Astrocyte of the hippocampus (primary cell): ENCODE measurements around the gene GATAD2B.

ENCODE experiments used
- DNase-seq: peaks from one replicate; pipeline ENCODE4 v3.0.0; 2011; ENCODE audit warnings: low read depth, low spot score

Gene GATAD2B

DNA sequence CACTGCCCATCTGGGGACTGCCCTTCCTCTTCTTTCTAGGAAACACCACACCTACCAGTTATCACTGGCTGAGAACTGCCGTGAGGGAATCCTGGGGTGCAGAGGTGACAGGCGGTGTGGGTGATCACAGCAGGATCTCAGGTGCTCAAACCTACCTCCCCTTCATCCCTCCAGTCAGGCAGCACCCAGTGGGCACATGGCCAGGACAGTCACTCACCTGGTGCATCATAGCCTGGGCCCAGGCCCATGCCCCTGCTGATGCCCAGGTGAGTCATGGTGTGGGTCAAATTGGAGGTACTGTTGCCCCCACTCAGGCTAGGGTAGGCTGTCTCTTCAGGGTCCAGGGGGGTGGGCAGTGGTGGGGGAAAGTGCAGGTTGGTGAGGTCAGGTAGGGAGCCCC lies 29.0 kb upstream of the GATAD2B start:
- no peak for DNase-seq

DNA sequence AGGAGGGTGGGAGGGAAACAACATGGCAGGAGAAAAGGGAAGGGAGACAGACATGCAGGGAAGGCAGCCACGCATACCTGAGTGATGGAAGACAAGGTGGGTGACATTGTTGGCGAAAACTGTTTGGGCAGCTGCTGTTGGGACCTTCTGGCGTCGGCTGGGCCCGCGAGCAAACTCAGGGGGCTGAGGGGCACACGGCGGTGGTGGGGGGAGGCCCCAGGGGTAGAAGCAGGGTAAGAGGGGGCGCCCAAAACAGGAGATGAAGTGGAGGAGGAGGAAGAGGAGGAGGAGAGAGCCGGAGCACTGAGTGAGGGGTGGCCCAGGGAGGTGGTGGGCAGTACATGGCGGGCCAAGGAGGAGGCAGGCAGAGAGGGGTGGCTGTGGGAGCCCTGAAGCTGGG lies 28.4 kb upstream of the GATAD2B start:
- no peak for DNase-seq

DNA sequence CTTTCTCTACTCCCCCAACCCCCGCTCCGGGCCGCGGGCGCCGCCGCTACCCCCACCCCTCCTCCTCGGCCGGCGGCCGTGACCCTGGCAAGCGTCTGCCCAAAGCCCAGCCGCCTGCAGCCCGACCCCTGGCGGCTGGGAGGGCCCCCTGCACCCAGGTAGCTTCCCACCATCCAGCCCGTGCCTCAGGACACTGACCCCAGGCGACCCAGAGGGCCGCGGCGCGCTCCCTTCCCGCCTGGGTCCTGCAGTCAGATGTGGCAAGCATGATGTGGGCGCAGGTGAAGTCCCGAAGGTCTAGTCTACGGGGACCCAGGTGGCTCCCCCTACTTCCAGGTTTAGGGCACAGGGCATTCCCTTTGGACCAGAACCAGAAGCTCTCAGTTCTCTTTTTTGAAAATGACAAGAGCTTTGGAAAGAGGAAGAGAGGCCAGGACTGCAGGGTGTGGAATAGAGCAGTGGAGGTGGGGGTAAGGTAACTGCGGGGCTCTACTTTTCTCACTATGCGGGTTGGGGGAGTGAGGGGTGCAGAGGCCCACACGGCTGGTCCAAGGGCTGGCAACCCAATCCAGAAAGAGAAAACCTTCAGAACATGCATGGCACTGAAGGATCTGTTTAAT lies 24.0 kb upstream of the GATAD2B start, which contains the start of gene DENND4B:
TSS of gene DENND4B (minus strand) at position 97 of the 620 bp plus-strand sequence. CDS start 2,344 bp downstream, outside the sequence.
- peak; percentile 92 for DNase-seq

DNA sequence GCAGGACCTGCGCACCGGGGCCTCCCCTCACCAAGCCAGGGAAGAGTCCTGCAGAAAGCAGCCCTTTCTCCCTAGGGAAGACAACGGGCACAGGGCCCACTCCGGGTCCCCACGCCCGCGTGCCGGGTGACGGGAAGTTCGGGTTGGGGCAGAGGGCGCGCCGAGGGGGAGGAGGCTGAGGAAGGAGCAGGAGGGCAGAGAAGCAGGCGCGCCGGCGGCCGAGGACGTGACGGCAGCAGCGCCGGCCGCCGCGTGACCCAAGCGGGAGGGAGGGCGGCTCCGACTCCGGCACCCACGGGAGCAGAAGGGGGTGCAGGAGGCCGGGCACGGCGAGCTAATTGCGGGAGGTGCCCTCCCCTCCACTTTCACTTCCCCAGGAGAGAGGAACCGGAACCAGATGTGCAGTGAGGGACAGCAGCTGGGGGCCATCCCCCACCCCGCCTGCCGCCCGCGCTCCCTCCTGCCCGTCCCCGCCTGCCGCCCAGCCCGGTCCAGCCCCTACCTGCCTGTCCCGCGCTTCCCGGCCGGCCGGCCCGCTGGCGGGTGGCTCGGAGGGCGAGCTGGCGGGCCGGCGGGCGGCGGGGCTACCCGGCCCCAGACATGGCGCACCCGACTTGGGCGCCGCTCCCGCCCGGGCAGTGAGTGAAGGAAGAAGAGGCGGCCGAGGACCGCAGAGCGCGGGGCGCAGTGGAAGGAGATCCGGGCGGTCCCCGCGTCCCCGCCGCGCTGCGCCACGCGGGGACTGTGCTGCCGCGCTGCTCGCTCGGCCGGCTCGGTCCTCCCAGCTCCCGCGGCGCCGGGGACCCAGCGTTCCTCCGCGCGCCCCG lies 23.2 kb upstream of the GATAD2B start:
- DNase-seq: peak; percentile 81

DNA sequence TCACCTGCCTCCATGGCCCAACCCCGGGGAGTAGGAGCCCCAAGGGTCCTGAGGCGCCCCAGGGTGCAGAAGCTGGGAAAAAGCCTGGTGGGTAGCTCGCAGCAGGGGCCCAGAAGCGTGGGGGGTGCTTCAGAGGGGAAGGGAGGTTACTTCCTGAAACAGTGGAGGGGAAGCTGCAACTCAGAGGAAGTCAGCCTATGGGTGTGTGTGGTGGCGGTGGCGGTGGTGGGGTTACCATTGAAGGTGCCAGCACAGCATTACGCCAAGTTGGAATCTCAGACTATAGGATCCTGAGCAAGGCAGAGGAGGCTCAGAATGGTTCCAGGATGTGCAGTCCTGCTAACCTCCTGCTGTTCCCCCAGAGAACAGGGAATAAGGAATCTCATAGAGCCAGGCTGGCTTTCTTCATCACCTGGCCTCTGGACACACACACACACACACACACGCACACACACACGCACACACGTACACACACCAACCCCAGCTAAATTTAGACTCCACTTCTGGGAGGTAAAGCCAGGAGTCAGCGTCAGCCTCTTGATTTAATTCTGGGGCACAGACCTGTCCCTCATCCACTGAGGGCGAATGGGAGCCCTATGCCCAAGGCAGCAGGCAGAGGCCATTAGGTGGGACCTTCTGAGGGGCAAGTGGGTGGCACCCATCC lies 22.5 kb upstream of the GATAD2B start:
- peak; percentile 62 for DNase-seq

DNA sequence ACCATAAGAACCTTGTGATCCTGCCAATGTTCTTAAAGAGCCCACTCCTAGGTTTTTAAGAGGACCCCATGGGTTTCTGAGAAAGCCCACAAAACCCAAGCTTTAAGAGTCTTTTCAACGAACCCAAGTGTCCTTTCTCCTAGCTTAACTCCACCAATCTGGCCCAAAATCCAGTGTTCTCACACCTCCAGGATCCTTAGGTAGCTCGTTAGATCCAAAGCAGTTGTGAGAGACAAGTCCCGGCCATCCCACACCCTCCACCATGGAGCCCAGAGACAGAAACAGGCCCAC lies 22.0 kb upstream of the GATAD2B start:
- DNase-seq: no peak

DNA sequence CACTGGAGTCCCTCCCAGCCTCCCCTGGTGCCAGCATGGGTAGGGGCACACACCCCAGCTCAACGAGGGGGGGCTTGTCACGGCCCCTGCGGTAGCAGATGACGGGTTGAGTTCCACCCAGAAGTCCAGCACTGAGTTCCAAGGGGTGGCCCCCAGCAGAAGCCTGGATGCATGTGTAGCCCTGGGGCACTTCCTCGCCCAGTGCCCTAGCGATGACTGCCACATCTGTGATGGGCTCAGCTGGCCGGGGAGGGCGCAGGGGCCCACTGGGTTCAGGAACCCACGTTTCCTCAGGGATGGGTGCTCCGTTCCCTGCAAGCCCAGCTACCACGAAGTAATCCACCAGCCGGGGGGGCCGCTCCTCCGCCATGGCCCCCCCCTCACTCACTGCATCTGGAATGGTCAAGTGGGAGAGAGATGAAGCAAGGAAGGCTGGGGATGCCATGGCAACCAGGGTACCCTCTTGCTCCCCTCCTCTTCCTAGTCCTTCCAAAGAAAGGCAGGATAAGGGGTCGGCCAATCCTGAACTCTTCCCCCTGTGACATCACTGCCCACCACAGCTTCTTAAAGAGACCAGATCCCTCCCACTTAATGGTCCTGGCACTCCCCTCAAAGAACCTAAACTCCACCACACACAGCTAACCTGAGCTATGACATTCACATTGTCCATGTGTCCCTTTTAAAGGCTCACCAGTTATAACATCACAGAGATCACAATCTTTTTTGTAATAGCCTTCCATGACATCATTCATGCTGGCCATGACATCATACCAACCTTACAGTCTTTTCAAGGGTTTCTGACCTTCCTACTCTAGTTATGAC lies 21.4 kb upstream of the GATAD2B start:
- no peak for DNase-seq

DNA sequence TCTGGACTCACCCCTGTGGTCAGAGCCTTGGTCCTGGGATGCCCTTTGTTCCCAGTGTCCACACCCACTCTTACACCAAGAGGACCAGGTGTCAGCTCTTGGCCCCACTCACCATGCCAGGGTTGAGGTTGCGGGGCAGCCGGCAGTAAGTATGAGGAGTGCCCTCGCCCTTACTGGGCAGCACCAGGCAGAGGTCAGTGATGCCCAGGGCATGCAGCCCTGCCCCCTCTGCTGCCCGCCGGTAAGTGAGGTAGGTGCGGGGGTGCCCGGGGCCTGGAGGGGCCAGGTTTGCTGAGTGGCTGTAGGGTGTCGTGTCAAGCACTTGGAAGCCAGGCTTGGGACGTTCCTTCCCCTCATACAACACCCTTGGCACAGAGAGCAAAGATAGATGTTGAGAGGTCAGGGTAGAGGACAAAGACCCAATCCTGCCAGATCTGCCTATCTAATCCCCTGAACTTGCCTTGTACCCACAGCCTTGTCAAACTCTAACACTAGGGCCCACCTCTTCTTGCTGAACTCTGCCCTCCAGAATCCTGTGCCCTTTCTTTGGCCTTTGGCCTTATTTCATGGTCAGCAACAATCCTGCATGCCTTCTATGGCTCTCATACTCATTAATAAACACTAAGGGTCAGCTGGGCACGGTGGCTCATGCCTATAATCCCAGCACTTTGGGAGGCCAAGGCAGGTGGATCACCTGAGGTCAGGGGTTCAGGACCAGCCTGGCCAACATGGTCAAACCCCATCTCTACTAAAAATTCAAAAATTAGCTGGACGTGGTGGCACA lies 20.2 kb upstream of the GATAD2B start:
- no peak for DNase-seq

DNA sequence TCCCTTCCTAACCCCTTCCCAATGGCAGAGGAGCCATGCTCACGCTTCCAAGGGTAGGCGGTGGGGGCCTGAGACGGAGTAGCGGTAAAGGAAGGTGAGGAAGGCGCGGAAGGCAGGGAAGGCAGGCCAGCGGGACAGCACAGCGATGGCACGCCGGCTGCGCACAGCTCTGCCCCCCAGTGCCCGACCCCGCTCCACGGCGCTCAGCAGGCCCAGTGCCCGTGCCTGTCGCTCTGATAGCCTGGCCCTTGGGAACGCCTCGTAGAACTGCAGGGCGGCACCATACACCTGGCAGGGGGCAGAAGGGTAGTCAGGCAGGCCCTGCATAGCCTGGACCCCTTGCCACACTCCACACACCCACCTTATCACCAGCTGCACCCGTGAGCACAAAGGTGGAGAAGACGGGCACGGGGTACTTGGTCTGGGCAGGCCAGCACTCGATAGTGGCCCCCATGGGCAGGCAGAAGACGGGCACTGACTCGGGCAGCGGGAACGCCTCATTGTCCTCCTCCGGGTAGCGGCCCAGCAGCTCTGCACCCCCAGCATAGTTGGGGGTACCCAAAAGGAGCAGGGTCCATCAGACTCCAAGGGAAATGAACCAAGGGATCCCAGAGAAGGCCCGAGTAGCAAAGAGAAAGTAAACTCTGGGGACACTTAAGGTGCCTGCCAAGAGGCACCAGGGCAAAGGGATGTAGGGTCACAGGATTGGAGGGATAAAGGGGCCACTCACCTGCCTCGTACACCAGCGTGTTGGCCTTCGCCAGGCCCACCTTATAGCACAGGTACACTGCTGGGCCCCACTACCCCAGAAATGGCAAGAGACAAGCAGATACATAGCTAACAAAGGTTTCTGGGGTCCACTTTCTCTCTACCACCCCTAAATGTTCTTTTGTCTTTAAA lies 19.3 kb upstream of the GATAD2B start:
- DNase-seq: no peak

DNA sequence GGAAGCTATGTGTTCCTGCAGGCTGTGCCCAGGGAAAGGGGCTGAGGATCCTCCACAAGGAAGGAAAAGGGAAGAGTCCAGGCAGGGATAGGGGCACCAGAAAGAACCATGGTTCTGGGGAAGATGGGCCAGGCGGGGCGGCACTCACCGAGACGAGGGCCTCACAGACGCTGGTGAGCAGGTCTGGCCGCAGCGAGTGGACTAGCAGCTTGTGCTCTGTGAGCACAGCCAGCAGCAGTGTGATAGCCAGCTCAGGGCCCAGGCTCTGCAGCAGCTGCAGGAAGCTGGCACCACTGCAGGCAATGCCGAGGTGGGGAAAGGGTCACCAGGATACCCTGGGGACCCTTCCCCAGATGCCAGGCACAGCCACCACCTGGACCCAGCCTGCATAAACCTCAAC lies 18.0 kb upstream of the GATAD2B start:
- no peak for DNase-seq

DNA sequence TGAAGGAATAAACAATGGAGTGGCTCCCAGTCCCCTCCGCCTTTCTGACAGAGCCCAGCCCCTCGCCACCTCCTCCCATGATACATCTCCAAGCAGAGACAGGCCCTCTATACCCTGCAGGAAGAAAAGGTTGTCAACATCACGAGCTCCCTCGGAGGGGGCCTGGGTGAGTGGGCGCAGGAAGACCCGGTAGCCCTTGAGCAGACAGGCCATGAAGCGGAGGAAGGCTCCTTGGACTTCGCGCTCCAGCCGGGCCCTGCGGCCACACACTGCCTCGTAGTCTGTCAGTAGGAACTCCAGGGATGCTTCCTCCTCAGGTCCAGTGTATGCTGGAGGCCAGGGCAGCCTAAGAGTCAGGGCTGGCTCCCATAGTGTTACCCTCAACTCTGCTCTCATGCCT lies 16.7 kb upstream of the GATAD2B start:
- DNase-seq: no peak

DNA sequence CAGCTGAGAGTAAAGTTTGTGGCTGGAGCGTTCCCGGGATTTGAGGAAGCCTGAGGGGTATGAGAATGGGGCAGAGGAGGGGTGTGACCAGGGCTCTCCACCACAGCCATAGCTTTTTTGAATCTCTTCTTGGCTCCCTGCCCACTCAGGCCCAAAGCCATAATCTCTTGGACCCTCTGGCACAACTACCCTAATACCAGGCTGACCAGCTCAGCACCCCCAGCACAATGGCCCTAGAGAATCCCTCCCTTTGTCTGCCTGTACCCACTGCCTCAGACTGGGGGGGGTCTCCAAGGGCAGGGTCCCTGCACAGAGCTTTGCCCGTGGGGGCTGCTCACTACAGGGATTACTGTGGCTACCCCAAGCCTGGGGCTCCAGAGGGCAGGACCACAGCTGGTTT lies 16.2 kb upstream of the GATAD2B start:
- DNase-seq: no peak

DNA sequence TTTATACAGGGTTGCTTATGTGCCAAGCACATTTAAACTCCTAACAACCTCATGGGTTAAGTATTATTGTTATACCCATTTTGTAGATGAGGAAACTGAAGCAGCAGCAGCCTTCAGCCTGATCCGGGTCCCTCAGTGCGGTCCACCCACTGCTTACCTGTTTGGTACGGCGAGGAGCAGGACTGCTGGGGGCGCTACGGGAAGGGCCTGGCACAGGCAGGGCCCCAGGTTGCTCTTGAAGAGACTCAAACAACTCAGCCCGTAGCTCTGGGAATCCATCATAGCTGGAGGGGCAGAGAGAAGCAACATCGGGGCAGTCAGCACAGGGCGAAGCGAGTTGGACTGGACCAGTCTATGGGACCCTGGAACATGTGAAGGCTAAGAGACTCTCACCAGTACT lies 14.6 kb upstream of the GATAD2B start:
- DNase-seq: no peak

DNA sequence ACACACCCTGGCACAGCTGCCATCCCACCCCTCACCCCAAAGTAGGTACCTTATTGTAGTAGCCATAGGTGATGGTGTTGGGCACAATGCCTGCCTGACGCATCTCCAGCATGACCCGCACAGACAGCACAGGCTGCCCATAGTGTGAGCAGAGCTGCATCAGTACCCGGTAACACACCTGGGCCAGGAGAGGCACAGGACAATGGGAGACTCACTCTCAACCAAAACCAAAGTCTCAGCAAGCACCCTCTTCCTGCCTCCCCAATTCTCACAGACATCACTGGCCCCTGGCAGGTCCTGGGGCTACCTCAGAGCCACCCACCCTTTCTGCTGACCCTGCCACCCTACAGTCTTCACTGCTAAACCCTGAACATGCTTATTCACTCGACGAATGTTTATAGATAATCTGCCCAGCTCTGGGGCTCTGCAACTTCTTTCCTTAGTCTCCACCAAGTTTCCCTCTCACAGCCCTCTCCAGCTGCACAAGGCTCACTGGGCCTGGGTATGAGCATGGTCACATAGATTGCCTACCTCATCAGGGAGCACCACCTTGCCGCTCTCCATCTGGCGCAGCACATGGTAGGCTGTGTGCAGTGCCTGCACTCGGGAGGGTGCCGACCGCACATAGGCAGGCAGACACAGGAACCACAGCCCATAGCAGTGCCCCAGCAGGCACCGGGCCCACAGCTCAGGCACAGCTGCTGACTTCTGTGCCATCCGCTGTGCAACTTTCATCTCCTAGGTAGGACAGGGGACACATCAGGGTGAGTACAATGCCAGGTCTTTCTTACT lies 13.4 kb upstream of the GATAD2B start:
- DNase-seq: no peak

DNA sequence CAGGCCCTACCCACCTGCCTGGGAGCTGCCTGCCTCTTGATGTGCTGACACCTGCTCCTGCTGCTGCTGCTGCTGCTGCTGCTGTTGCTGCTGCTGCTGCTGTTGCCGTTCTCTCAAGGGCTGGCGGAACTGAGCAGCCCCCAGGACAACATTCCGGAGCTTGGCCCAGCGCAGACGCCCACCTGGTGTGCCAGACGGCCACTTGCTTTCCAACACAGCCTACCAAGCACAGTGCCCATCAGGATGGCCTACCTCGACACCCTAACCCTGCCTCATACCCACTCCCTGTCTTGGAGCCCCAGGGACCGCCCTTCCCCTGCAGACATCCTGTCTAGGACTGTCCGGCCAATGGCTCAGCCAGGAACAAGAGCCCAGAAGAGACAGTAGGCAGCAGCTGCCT lies 12.0 kb upstream of the GATAD2B start:
- DNase-seq: no peak

DNA sequence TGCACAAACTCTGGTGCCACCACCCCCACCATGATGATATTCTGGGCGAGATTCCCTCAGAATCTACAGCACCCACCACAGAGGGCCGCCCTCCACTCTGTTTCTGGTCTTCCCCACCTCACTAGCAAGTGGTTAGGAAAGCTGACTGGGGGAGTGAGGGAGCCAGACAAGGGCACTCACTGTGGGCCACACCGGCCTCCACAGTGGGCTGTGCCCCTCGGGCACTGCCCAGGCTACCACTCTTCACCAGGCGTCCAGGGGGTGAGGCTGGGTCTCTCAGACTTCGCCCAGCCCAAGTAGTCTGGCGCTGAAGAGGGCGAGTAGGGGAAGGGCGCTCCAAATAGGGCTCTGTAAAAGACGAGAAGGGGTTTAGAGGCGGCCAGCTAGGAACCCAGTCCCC lies 11.2 kb upstream of the GATAD2B start:
- no peak for DNase-seq

DNA sequence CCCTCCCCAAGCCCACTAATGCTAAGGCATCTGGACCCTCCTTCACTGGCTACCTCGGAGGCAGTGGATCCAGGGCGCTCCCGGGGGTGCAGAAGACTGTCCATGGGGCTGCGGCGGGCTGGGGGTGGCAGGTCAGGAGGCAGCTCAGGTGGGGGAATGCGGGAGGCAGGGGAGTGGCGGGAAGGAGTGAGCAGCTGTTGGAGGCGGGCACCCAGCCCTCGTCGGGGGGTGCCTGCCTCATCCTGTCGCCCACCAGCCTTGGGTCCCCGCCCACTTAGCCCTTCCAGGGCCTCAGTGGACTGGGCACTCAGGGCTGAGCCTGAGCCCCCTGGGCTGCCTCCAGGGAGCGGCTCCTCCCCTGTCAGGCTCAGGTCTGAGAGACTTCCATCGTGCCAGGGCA lies 10.7 kb upstream of the GATAD2B start:
- no peak for DNase-seq

DNA sequence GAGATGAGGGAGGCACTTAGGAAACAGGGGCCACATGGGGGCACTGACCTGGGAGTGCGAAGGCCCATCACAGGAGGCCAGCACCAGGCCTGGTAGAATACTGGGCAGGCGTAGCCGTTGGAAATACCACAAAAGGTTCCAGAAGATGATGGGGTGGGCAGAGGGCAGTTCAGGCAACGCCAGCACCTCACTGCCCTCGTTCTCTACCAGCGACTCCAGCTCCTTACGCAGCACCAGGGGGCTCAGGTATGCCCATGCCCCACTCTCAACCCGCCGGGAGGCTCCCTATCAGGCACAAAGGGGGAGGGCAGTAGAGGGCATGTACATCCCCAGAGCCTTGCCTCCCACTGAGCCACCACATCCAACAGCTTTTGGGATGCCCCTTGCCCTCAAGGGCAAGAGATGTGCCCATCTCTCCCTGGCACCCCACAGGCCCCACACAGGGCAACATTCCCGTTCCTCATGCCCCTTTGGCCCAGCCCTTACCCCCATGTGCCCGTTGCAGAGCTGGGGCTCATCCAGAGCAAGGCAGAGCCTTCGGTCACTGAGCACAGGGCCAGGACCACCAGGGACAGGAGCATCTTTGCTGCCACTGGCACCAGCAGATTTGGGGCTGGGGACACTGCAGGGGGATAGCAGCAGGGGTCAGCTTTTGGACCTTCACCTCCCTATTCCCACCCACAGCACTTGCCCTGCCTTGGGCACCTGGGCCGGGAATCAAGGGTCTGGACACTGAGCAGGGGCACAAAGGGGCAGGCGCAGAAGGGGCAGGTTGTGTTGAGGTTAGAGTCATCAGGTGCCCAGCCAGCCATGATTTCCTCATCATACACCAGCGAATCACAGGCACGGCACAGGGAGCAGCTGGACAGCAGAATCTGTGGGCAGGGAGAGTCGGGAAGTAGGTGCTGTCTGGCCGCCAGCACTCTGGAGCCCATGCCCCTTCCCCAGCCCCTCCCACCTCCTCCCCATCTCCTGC lies 9.7 kb upstream of the GATAD2B start:
- DNase-seq: no peak
